GM18873 (cell line): ENCODE results near the gene LAMP5.

ENCODE experiments used
- ATAC-seq: cut with Tn5 transposase; IDR thresholded peaks from one replicate; pipeline ENCODE4 v1.9.1; 2021; ENCODE audit warnings: mild to moderate bottlenecking, moderate library complexity, moderate number of reproducible peaks; ENCODE audit not compliant: unreplicated experiment, low FRiP score

The LAMP5 gene

GRCh38 chr20:9531581-9531980 lies 17.2 kb downstream of the LAMP5 start:
- no peak for ATAC-seq

- ATAC-seq = no peak
Measured at GRCh38 chr20:9532069-9532838, 17.9 kb downstream of the LAMP5 start.

- no peak for ATAC-seq
Measured at GRCh38 chr20:9534025-9534424, 19.6 kb downstream of the LAMP5 start.

- ATAC-seq = no peak
Measured at GRCh38 chr20:9535449-9535848, 21.1 kb downstream of the LAMP5 start.

- ATAC-seq = no peak
Measured at GRCh38 chr20:9543214-9543613, 28.8 kb downstream of the LAMP5 start.

GRCh38 chr20:9550283-9550682 lies 35.9 kb downstream of the LAMP5 start:
- ATAC-seq = no peak

GRCh38 chr20:9550871-9551270 lies 36.5 kb downstream of the LAMP5 start:
- ATAC-seq = no peak

- no peak for ATAC-seq
Measured at GRCh38 chr20:9551808-9552550, 37.6 kb downstream of the LAMP5 start.

- ATAC-seq = no peak
Measured at GRCh38 chr20:9555781-9556180, 41.4 kb downstream of the LAMP5 start.

GRCh38 chr20:9557411-9557810 lies 43.0 kb downstream of the LAMP5 start:
- ATAC-seq = no peak

GRCh38 chr20:9565910-9566550 lies 51.6 kb downstream of the LAMP5 start:
- ATAC-seq = no peak

GRCh38 chr20:9566977-9567376 lies 52.6 kb downstream of the LAMP5 start:
- no peak for ATAC-seq

- ATAC-seq = no peak
Measured at GRCh38 chr20:9570612-9571011, 56.2 kb downstream of the LAMP5 start.

GRCh38 chr20:9571783-9572182 lies 57.4 kb downstream of the LAMP5 start:
- no peak for ATAC-seq

GRCh38 chr20:9572670-9573069 lies 58.3 kb downstream of the LAMP5 start:
- ATAC-seq = no peak

- no peak for ATAC-seq
Measured at GRCh38 chr20:9573335-9574151, 59.2 kb downstream of the LAMP5 start.

- no peak for ATAC-seq
Measured at GRCh38 chr20:9574181-9574580, 59.8 kb downstream of the LAMP5 start.

- ATAC-seq = no peak
Measured at GRCh38 chr20:9574776-9575175, 60.4 kb downstream of the LAMP5 start.

GRCh38 chr20:9575836-9576235 lies 61.4 kb downstream of the LAMP5 start:
- ATAC-seq = no peak

- ATAC-seq = no peak
Measured at GRCh38 chr20:9576695-9577094, 62.3 kb downstream of the LAMP5 start.

GRCh38 chr20:9577397-9577796 lies 63.0 kb downstream of the LAMP5 start:
- no peak for ATAC-seq
